GM21360 (cell line): Measurements from ENCODE around the gene PCSK6.
A peak's percentile ranks its signal among the peaks of the same experiment; 100 is the strongest.

Source experiments
- ATAC-seq: cut with Tn5 transposase; IDR thresholded peaks from one replicate; pipeline ENCODE4 v1.9.1; 2021; ENCODE audit warnings: mild to moderate bottlenecking, moderate library complexity; ENCODE audit not compliant: unreplicated experiment

Gene PCSK6

DNA sequence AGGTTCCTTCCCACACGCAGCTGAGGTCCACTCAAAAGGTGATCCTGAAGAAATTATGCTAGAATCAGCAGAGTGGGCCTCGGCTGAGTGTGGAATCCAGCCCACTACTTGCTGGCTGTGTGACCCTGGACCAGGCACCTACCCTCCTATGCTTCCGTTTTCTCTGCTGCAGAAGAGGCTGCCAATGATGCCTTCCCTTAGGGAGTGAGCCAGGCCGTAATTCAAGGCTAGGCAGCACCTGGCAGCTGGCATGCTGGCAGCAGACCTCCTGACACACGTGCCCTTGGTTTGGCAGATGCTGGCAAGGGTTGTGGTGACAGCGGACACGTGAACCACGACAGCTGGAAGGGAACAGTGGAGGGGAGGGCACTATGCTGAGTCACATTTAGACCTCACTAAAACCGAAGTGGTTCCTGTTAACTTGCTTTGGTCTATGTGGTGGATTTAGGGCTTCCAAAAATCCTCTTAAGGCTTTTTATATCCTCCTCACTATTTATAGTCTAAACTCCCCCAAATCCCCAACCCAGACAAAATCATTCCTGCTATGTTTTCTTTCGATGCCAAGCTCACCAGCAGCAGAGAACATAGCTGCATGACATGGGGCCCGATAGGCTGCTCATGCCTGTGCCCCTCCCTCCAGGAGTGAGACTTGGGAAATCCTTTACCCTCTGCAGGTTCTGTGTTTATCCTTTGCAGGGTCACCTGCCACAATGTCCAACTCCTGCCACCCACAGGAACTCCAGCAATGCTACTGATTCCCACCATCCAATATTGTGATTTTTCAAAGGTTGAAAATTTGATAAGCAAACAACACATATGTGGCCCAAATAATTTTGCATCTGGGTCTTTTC, 10.6 kb upstream of the PCSK6 start:
- peak; percentile 42 for ATAC-seq

DNA sequence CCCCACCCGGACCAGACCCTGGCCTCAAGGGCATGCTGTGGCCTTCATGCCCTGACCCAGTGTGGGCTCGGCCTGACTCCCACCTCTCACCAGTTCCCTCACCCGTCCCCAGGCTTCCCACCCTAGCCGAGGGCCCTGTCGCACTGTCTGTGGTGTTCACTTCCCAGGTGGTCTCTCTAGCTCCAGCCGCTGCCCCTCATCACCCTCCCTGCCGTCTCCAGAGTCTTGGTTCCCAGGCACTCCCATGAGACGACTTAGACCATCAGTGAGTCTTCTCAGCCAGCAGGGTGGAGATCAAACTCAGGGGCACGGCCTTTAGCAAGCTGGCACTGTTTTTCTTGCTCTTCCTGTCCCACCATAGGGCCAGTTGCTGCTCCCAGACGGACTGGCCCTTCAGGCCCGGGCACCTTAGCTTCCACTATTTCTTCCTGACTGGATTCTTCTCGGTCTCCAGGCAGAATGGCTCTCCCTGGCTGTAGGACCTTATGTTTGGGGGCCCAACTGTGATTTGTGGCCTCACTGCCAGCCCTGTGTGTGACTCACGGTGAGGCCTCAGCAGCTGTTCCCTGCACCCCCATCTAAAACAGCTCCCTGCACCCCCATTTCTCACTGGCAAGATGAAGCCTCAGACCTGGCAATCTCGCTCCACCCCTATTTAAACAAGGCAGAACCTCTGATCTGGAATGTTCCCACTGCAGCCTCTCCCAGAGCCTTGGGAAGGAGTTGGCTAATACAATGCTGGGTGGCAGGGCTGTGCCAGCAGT, 9.4 kb upstream of the PCSK6 start:
- ATAC-seq, result no peak

DNA sequence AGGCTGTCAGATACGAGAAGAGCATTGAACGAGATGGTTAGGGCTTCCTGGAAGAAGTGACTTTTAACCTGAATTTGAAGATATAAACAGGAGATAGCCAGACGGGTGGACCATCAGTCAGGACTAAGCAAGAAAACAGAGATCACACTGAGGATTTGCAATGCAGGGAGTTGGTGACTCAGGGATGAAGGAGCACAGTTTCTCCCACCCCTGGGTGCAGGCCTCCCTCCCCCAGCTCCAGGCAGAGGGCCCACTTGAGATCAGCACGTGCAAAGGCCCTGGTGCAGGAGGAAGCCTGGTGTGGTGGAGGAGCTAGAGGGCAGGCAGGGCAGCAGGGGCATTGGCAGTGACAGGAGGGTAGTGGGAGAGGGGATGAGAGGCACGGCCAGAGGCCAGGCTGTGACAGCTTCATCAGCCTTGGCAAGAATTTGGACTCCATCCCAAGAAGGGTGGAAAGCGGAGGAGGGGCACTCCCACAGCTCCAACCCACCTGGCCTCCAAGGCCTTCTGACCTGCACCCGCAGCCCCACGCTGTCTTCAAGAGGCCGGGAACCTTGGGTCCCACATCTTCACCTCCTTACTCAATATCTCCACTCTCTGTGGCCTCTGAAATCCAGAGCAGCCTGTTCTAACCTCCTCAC, 8.7 kb upstream of the PCSK6 start:
- ATAC-seq, result no peak

DNA sequence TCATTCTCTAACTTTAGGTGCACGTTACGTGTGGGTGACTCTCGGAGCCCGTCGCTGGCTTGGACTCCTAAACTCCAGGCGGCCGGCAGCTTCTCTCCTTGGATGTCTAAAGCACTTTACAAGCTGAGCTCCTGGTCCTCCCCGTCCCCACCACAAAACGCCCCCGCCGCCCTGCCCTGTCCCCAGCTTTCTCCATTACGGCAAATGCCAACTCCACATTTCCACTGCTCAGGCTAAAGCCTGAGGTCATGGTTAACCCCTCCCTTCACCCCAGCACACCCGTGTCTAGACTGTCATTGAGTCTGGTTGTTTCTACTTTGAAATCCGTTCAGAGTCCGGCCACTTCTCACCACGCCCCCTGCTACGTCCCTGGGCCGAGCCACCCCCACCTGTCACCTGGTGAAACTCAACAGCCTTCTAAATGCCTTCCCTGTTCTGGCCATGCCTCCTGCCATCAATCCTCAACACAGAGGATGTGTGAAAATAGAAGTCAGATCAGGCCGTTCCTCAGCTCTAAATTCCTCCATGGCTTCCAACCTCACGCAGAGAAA, 8.1 kb upstream of the PCSK6 start:
- no peak for ATAC-seq

- ATAC-seq, result no peak
Measured at GRCh38 chr15:101497017-101497416, 7.5 kb upstream of the PCSK6 start.

DNA sequence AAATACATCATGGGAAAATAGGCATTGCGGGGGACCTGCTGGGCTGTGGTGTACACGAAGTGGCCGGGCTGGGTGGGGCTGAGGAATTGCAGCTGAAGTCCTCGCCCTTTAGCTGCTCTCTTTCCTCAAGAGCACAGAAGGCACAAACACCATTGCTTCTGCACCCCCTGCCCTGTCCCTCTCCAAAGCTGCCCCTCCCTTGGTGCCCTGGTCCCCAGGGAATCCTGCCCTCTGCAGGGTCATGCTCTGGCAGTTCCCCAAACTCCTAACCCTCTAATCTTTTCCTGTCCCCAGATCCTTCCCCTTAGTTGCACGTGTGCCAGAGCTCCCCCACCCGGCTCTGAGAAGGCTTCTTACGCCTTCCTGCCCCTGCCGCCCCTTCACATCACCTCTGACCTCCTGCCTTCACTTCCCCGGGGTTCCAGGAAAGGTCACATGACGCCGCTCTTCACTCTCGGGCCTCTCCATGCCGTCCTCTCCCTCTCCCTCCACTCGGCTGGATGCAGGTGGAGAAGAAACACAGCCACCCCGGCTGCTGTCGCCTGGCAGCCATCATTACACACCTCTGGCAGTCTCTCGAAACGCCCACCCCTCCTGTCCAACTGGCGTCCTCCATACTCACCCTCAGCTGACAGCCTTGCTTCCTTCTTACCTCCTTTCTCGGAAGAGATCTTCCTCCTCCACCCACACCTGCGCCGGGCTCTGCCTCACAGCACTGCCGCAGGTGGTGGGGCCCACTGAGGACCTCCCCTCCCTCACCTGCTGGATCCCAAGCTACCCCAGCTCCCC, 6.9 kb upstream of the PCSK6 start:
- no peak for ATAC-seq

- no peak for ATAC-seq
Measured at GRCh38 chr15:101495334-101496197, 6.1 kb upstream of the PCSK6 start.

- no peak for ATAC-seq
Measured at GRCh38 chr15:101494251-101494796, 4.8 kb upstream of the PCSK6 start.

GRCh38 chr15:101492766-101493692, 3.5 kb upstream of the PCSK6 start:
- ATAC-seq, result no peak

GRCh38 chr15:101491734-101492640, 2.5 kb upstream of the PCSK6 start:
- no peak for ATAC-seq

DNA sequence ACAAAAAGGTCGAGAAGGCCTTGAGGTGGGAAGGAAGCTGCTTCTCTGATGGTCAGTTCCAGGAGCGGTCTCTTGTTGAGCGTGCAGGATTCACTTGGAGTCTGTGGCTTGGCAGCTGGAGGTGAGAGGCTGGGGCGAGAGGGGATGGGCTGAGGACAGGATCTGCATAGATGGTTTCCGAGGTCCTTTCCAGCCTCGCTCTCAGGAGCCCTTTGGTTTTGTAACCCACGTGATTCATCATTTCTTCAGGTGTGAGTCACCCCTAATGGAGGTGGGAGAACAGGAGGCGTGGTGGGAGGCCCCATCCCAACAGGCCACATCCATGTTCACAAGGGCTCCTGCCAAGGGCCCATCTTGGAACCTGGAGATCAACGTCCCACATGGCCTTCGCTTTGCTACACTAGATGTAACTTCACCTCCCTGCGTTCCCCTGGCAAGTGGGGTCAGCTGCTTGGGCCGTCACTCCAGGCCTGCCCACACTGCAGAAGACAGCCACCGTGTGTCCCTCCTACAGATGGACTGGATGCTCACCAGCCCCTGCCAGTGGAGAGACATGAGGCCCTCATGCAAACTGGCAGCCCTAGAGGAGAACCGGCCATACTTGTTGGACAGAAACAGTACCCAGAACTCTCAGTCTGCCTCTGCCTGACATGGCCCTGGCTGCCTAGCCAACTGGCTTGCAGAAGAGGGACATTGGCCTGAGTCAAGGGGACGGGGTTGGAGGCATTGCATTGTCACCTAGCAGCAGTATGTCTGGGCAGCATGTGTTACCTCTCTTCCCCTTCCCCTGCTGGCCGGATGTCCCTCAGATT, 1.6 kb upstream of the PCSK6 start:
- ATAC-seq, result no peak

- no peak for ATAC-seq
Measured at GRCh38 chr15:101490408-101490891, 943 bp upstream of the PCSK6 start.

GRCh38 chr15:101489237-101489598, 289 bp downstream of the PCSK6 start:
- ATAC-seq, result no peak

DNA sequence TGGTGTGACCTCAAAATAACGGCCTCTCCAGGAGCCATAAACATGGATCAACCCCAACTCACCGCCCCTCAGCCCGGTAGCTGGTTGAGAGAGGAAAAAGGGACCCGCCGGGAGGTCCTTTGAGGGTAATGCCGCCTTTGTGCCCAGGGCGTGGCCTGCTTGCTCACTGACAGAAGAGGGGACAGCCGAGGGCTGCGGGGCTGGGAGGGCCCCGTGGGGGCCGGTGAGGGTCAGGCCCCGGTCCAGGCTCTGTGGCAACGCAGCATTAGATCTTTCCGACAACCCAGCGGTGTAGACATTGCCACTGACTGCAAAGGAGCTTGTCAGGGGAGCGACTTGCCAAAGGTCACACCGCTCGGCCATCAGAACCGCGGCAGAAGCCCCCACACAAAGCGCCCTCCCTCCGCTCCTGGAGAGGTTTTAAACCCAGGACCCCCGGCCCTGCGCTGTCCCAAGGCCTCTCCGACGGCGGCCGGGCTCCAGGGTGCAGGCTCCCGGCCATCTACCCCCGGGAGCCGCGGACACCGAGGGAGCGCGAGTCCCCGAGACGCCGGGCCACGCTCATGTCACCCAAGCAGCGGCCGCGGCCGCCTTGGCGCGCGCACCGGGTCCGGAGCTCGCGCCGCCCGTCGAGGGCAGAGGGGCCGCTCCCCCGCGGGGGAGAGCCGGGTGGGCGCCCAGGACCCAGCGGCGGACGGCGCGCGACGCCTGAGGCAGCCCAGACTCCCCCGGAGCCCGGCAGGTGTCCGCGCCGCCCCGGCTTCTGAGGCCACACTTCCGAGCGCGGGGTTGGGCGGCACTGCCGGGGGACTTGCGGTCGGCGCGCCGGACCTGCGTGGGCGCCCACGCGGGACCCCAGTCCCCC, 975 bp downstream of the PCSK6 start:
- ATAC-seq, result no peak

DNA sequence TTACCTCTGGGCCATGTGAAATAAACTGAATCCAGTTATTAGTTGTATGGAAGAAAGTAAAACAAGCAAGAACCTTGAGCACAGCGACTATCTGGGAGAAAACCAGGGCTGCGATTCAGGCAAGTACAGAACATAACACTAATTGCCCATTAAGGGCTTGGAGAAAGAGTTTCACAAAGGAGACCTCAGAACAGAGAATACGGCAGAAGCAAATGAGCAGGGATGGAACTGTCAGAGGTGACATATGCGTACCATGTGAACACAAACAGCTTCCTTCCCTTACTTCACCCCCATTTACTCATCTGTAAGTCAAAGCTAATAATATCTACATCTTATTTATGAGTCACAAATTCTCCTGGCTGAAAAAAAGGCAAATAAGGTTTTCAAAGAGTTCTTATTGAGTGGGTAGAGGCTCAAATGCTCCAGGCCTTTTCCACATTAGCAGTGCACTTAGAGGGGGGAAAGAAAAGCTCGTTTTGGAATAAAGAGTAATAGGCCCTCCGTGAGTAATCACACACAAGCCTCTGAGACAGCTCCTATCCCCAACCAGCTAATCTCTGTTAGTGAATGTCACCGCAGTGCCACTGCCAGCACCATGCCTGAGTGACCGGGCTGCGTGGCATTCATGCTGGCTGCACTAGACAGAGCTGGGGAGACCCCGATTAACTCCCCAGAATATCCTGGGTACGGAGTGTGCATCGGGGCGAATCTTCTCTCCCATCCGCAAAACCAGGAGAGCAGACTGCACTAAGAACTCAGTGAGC, 2.6 kb downstream of the PCSK6 start:
- no peak for ATAC-seq
